ENCODE results near the gene STK17B. TPM values are rescaled to one million over a fixed set of nuclear protein-coding genes. Genes with fewer than 3 reads are reported as not detected.

The STK17B gene
- total and polyA plus RNA-seq, 10 of the 15 experiments (the other 5 are each of a cell fraction or from before 2014, with no cell fraction given), result 21.2 to 108 (median 53.7) TPM

GRCh38 chr2:196083601-196084000, 87.8 kb downstream of the STK17B start:
- Histone ChIP-seq H3K4me1 (ENCODE audit: control insufficient read depth, insufficient read depth, low read length) (peaks cover 4% of the 10 kb centered on the region), H3K36me3 (ENCODE audit: control insufficient read depth in 2 of 2, insufficient read depth in 2 of 2, low read length in 1 of 2) (no peaks in the 10 kb centered on the region), H3K4me3 (no peak overlapping the region), H3K27me3 (replicated peaks in 1 of 2; ENCODE audit: control insufficient read depth in 2 of 2, insufficient read depth in 2 of 2, low read length in 1 of 2) (no peaks in the 10 kb centered on the region), H4K20me1 (ENCODE audit: control insufficient read depth, insufficient read depth) (no peaks in the 10 kb centered on the region), H3K27ac (ENCODE audit: control insufficient read depth, insufficient read depth) (no peak overlapping the region), H2AFZ (ENCODE audit: control insufficient read depth, low read depth, low read length) (no peak overlapping the region), H3K79me2 (ENCODE audit: control insufficient read depth, insufficient read depth, low read length) (no peaks in the 10 kb centered on the region), H3K9me3 (replicated peaks; ENCODE audit: control insufficient read depth, insufficient read depth, low read length) (peaks cover 13% of the 10 kb centered on the region; the same call in 2 of the 3 replicates), H3K9ac (ENCODE audit: control insufficient read depth, insufficient read depth, low read length) (no peak overlapping the region), H3K4me2 (ENCODE audit: control insufficient read depth, insufficient read depth) (no peak overlapping the region)
- ChIA-PET SMC1A (ENCODE audit: uncharacterized antibody, unreplicated experiment) (interaction anchor here (0.8 kb wide), 1 partner anchor 17 kb away, joined by 4 read pairs; no protein-coding TSS in a partner anchor), POLR2A (no interaction called here), CTCF (no interaction called here), RAD21 (ENCODE audit: unreplicated experiment) (no interaction called here)
- TF ChIP-seq RELA (IDR thresholded peaks at IDR 0.05; ENCODE audit: borderline replicate concordance, partially characterized antibody) (no peak), SMAD5 (IDR thresholded peaks at IDR 0.05; ENCODE audit: low read depth) (no peak), RCOR1 (conservative IDR thresholded peaks at IDR 0.05; ENCODE audit: low read depth, low read length) (no peak), BHLHE40 (IDR thresholded peaks at IDR 0.05; ENCODE audit: borderline replicate concordance in 1 of 2, low read depth in 2 of 2, low read length in 1 of 2) (no peak), SP1 (IDR thresholded peaks at IDR 0.05; ENCODE audit: low read depth, low read length) (no peak), EGR1 (IDR thresholded peaks at IDR 0.05; ENCODE audit: borderline replicate concordance in 1 of 2, low read depth in 2 of 2, low read length in 2 of 2) (no peak), CBX5 (IDR thresholded peaks at IDR 0.05; ENCODE audit: low read depth) (peak; percentile 78; the same call in 1 of the 2 replicates)
- TF ChIP-seq, protein P1, sequence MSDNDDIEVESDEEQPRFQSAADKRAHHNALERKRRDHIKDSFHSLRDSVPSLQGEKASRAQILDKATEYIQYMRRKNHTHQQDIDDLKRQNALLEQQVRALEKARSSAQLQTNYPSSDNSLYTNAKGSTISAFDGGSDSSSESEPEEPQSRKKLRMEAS (IDR thresholded peaks at IDR 0.05; ENCODE audit: low read depth, low read length), result no peak
- DNase-seq (ENCODE audit: low read depth, low spot score), result no peak
- intact Hi-C loops (cut with micrococcal nuclease; ENCODE audit: unreplicated experiment), result no loop called here
- WGBS (ENCODE audit: insufficient coverage, insufficient replicate concordance, low lambda C conversion rate, missing lambda C conversion rate), result 68% methylated on average over 5 of the region's 5 CpGs
- in situ Hi-C loops (cut with MboI), result loop anchor here (5.0 kb wide), 2 partner anchors 199 to 369 kb away; no protein-coding TSS in a partner anchor
- no peak for FAIRE-seq
- BruUV-seq (replicated peaks), result no TSS peak
- ATAC-seq, result no peak

Other genes starting within 250 kb of the STK17B start
- 0.06 and 0.38 TPM in 2 replicates for gene DNAH7, start 102.7 kb downstream of the STK17B start, total RNA-seq (2014; rRNA removed)
- 0.05 and 0.09 TPM in 2 replicates for gene DNAH7, start 102.7 kb downstream of the STK17B start, total RNA-seq (2014; rRNA removed; fragmentation: Illumina TruSeq; extraction: Trizol)
- 0.19 and 0.31 TPM in 2 replicates for gene DNAH7, start 102.7 kb downstream of the STK17B start, total RNA-seq (2021)
- gene DNAH7, start 102.7 kb downstream of the STK17B start, polyA plus RNA-seq (2011; rRNA removed), result 0.45 and 0.75 TPM in 2 replicates
- 0.14 and 0.18 TPM in 2 replicates for gene DNAH7, start 102.7 kb downstream of the STK17B start, polyA plus RNA-seq (2014; fragmentation: Illumina TruSeq; extraction: Trizol)
- under 1 TPM; 0.05 to 0.14 TPM for gene DNAH7, start 102.7 kb downstream of the STK17B start, polyA plus RNA-seq (2014; fragmentation: Nextera tagmentation; extraction: Ambion mirVana)
- gene DNAH7, start 102.7 kb downstream of the STK17B start, polyA plus RNA-seq (2014; rRNA removed), result 0.05 and 0.61 TPM in 2 replicates
- gene DNAH7, start 102.7 kb downstream of the STK17B start, polyA plus RNA-seq (2016; fragmentation: Nextera tagmentation; extraction: Ambion mirVana), result under 1 TPM; 0.08 to 0.17 TPM

Measured in GM12878 (cell line).